Measurements from ENCODE around the gene ANXA6. TPM values are rescaled to one million over a fixed set of nuclear protein-coding genes. Genes with fewer than 3 reads are reported as not detected.

ANXA6 gene
- total and polyA plus RNA-seq, 2 donors = 122 to 381 TPM

DNA sequence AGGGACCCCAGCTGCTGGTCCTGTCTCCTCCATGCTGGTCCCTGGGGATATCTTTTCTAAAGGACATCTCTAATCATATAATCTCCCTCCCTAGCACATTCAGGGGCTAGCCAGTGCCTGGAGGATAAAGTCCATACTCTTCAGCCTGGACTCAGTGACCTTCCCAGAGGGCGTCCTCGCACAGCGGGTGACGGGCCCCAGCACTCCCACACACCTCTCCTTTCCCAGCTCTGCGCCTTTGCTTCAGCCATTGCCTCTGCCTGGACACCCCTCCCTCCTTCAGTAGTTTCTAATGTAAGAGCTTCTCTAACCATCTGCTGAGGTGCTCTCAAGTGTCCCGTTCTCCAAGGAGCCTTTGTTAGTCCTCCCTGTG is 61.6 kb downstream of the ANXA6 start:
- WGBS = 97% methylated on average over 6 of the region's 6 CpGs
- H3K27ac ChIP-seq (ENCODE audit: low read depth in 1 of 2, low read length in 1 of 2) = no peak overlapping the region
- peaks cover 13 to 15% of the 10 kb centered on the region in 2 donors for H3K36me3 ChIP-seq (ENCODE audit: control insufficient read depth in 2 of 2, insufficient read depth in 2 of 2, low read length in 1 of 2)
- peaks cover 13 to 49% of the 10 kb centered on the region in 2 donors for H3K4me1 ChIP-seq (ENCODE audit: control insufficient read depth in 2 of 2, insufficient read depth in 2 of 2, low read length in 2 of 2)
- H3K27me3 ChIP-seq (ENCODE audit: control insufficient read depth in 2 of 2, insufficient read depth in 1 of 2, low read length in 1 of 2) = no peaks in the 10 kb centered on the region
- no peak for DNase-seq (ENCODE audit: low read depth in 6 of 9, low spot score in 9 of 9)
- H3K9me3 ChIP-seq (ENCODE audit: control insufficient read depth in 2 of 2, insufficient read depth in 1 of 2, low read length in 1 of 2) = no peaks in the 10 kb centered on the region
- H3K4me3 ChIP-seq (ENCODE audit: low read length in 2 of 2) = no peak overlapping the region

DNA sequence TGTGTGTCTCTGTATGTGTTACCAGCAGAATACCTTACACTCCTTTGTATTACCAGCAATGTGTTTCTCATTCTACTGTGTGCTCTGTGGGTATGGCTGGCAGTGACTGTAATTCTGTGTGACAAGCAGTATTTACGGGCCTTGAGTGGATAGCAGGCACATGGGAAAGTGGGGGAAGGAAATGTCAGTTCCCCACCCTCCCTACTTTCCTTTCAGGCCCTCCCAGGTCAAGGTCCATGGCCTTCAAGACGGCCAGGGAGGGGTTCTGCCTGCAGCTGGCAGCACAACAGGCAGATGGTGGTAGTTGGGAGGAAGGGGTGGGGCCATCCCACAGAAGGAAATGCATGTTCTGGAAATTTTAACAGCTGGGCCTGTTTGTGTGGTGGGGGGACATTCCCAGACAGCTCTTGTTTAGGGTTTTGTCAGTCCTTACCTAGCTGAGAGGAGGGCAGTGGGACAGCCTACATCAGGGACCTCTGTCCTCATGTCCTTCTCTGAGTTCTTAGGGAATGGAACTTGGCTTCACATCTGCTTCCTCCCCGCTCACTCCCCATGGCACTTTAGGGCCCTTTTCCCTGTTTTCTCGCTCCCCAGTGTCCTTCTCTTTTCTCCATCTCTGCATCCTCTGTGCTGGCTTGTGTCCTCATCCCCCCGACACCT is 62.1 kb downstream of the ANXA6 start:
- Histone ChIP-seq H3K27me3 (ENCODE audit: control insufficient read depth in 2 of 2, insufficient read depth in 1 of 2, low read length in 1 of 2) (no peaks in the 10 kb centered on the region), H3K36me3 (ENCODE audit: control insufficient read depth in 2 of 2, insufficient read depth in 2 of 2, low read length in 1 of 2) (peaks cover 9 to 11% of the 10 kb centered on the region in 2 donors), H3K27ac (ENCODE audit: low read depth in 1 of 2, low read length in 1 of 2) (peak overlapping the region in 1 of 2 donors; percentile 47), H3K4me1 (ENCODE audit: control insufficient read depth in 2 of 2, insufficient read depth in 2 of 2, low read length in 2 of 2) (peaks cover 13 to 49% of the 10 kb centered on the region in 2 donors), H3K4me3 (ENCODE audit: low read length in 2 of 2) (no peak overlapping the region), H3K9me3 (ENCODE audit: control insufficient read depth in 2 of 2, insufficient read depth in 1 of 2, low read length in 1 of 2) (no peaks in the 10 kb centered on the region)
- DNase-seq (ENCODE audit: low read depth in 6 of 9, low spot score in 9 of 9) = no peak
- 71% methylated on average over 5 of the region's 5 CpGs for WGBS

DNA sequence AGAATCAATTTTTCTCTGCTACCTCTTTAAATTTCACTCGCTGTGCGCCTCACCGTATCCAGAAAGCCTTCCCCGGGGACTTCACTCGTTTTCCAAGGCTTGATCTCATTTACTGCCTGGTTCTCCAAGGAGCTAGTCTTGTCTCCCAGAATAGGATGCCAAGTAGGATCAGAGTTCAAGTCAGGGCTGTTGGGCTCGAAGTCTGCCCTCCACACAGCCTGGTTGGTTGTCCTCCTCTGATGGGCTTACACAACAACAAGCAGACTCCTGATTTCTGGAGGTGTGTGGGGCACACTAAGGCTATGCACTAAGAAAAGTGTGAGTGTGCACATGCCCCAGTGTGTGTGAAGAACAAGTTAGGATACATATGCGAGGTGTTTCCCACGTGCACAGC is 62.7 kb downstream of the ANXA6 start:
- no peak for DNase-seq (ENCODE audit: low read depth in 6 of 9, low spot score in 9 of 9)
- H3K4me1 ChIP-seq (ENCODE audit: control insufficient read depth in 2 of 2, insufficient read depth in 2 of 2, low read length in 2 of 2) = peaks cover 13 to 49% of the 10 kb centered on the region in 2 donors
- WGBS = 94% methylated on average over 8 of the region's 8 CpGs
- peak overlapping the region in 1 of 2 donors; percentile 34 for H3K27ac ChIP-seq (ENCODE audit: low read depth in 1 of 2, low read length in 1 of 2)
- peaks cover 4 to 11% of the 10 kb centered on the region in 2 donors for H3K36me3 ChIP-seq (ENCODE audit: control insufficient read depth in 2 of 2, insufficient read depth in 2 of 2, low read length in 1 of 2)
- H3K9me3 ChIP-seq (ENCODE audit: control insufficient read depth in 2 of 2, insufficient read depth in 1 of 2, low read length in 1 of 2) = no peaks in the 10 kb centered on the region
- no peak overlapping the region for H3K4me3 ChIP-seq (ENCODE audit: low read length in 2 of 2)
- H3K27me3 ChIP-seq (ENCODE audit: control insufficient read depth in 2 of 2, insufficient read depth in 1 of 2, low read length in 1 of 2) = no peaks in the 10 kb centered on the region

DNA sequence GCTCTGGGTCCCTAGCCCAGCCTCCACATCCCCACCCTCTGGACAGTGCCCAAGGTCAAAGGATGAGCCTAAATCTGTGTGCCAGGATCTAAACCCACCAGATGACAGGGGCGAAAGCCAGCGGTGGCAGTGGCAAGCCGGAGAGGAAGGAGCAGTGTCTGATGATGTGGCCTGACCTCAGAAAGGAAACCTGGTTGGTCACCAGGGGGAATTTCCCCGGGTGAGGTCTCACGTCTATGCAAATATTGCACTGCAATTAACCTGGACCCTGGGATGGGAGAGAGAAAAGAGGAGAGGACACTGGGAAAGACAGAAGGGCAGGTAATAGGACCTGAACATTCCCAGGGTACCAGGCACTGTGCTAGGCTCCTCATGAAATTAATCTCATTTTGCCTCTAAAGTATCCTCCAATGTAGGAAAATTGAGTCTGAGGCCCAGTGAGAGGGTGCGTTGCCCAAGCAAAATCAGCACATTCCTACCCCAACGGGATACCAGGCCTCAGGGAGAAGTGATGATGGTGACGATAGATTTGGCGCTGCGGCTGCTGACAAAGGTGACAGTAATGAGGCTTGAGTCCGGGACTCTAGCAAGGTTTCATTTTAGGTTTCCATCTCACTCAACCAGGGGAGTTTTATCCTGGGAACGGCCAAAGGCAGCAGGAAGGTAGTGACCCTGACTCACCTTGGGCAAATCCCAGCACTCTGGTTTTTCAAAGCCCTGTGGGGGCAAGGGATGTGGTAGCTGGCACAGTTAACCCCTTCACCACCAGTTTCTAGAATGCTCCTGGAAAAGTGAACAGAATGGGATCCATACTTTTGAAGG is 63.3 kb downstream of the ANXA6 start:
- H3K9me3 ChIP-seq (ENCODE audit: control insufficient read depth in 2 of 2, insufficient read depth in 1 of 2, low read length in 1 of 2) = no peaks in the 10 kb centered on the region
- H3K4me3 ChIP-seq (ENCODE audit: low read length in 2 of 2) = no peak overlapping the region
- H3K27me3 ChIP-seq (ENCODE audit: control insufficient read depth in 2 of 2, insufficient read depth in 1 of 2, low read length in 1 of 2) = no peaks in the 10 kb centered on the region
- DNase-seq (ENCODE audit: low read depth in 6 of 9, low spot score in 9 of 9) = no peak
- 58% methylated on average over 12 of the region's 12 CpGs for WGBS
- H3K27ac ChIP-seq (ENCODE audit: low read depth in 1 of 2, low read length in 1 of 2) = peak overlapping the region; percentile 23 to 61
- H3K4me1 ChIP-seq (ENCODE audit: control insufficient read depth in 2 of 2, insufficient read depth in 2 of 2, low read length in 2 of 2) = peaks cover 12 to 49% of the 10 kb centered on the region in 2 donors
- H3K36me3 ChIP-seq (ENCODE audit: control insufficient read depth in 2 of 2, insufficient read depth in 2 of 2, low read length in 1 of 2) = peaks cover 4 to 11% of the 10 kb centered on the region in 2 donors

DNA sequence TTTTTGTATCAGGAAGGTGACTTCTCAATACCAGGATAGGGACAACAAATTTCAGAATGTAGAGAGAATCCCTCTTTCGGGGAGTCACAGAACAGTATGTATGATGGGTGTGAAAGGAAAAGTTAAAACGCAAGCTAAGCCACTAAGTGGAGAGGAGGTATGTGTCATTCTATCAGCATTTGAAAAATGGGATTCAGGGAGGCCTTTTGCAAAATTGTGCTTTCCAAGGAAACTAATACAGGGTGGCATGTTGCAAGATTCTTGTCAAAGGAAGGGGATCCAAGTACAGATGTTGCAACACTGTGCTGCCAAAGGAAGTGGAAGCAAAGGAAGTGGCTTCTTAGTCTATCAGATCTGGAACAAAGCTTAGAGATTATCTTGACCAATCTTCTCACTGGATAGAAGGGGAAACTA is 64.1 kb downstream of the ANXA6 start:
- Histone ChIP-seq H3K9me3 (ENCODE audit: control insufficient read depth in 2 of 2, insufficient read depth in 1 of 2, low read length in 1 of 2) (no peaks in the 10 kb centered on the region), H3K27me3 (ENCODE audit: control insufficient read depth in 2 of 2, insufficient read depth in 1 of 2, low read length in 1 of 2) (no peaks in the 10 kb centered on the region), H3K4me1 (ENCODE audit: control insufficient read depth in 2 of 2, insufficient read depth in 2 of 2, low read length in 2 of 2) (peaks cover 9 to 41% of the 10 kb centered on the region in 2 donors), H3K4me3 (ENCODE audit: low read length in 2 of 2) (no peak overlapping the region), H3K27ac (ENCODE audit: low read depth in 1 of 2, low read length in 1 of 2) (peak overlapping the region; percentile 23 to 61), H3K36me3 (ENCODE audit: control insufficient read depth in 2 of 2, insufficient read depth in 2 of 2, low read length in 1 of 2) (peaks cover 4 to 11% of the 10 kb centered on the region in 2 donors)
- DNase-seq (ENCODE audit: low read depth in 6 of 9, low spot score in 9 of 9) = no peak
- 53% methylated on average over 2 of the region's 2 CpGs for WGBS

DNA sequence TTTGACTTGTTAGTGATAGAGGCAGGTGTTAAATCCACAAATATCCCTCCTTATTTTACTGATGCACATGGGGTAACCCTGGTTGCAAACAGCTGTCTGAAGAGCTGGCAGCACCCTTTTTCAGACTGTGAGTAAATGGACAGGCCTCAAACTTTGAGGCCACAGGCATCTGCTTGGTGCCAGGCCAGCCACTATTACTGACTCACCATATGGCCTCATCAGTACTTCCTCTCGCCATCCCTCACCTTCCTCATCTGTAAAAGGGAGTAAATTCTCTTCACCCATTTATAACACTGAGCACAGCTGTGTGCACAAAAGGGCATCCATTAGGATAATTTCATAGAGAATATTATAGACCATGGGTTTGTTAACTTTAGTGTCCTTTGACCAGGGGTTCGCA is 64.8 kb downstream of the ANXA6 start:
- Histone ChIP-seq H3K27ac (ENCODE audit: low read depth in 1 of 2, low read length in 1 of 2) (no peak overlapping the region), H3K4me3 (ENCODE audit: low read length in 2 of 2) (no peak overlapping the region), H3K9me3 (ENCODE audit: control insufficient read depth in 2 of 2, insufficient read depth in 1 of 2, low read length in 1 of 2) (no peaks in the 10 kb centered on the region), H3K36me3 (ENCODE audit: control insufficient read depth in 2 of 2, insufficient read depth in 2 of 2, low read length in 1 of 2) (peaks cover 4 to 6% of the 10 kb centered on the region in 2 donors), H3K27me3 (ENCODE audit: control insufficient read depth in 2 of 2, insufficient read depth in 1 of 2, low read length in 1 of 2) (no peaks in the 10 kb centered on the region), H3K4me1 (ENCODE audit: control insufficient read depth in 2 of 2, insufficient read depth in 2 of 2, low read length in 2 of 2) (peaks cover 9 to 34% of the 10 kb centered on the region in 2 donors)
- 96% methylated on average over 2 of the region's 2 CpGs for WGBS
- no peak for DNase-seq (ENCODE audit: low read depth in 6 of 9, low spot score in 9 of 9)

DNA sequence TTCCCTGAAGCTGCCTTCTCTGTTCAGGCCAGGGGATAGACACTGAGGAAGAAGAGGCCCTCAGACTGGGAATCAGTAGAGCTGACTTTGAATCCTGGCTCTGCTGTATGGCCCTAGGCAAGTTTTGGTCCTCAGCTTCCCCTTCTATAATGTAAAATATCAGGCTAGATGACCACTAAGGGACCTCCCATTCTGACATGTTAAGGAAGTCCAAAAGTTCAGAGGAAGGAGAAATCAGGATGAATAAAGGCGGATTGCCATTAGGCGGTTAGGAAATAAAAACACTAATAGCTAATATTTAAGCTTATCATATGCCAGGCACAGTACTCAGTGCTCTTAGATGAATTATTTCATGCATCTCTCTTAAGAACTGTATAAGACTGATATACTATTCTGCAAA is 67.9 kb downstream of the ANXA6 start:
- Histone ChIP-seq H3K4me3 (ENCODE audit: low read length in 2 of 2) (no peak overlapping the region), H3K9me3 (ENCODE audit: control insufficient read depth in 2 of 2, insufficient read depth in 1 of 2, low read length in 1 of 2) (no peaks in the 10 kb centered on the region), H3K36me3 (ENCODE audit: control insufficient read depth in 2 of 2, insufficient read depth in 2 of 2, low read length in 1 of 2) (no peaks in the 10 kb centered on the region), H3K27me3 (ENCODE audit: control insufficient read depth in 2 of 2, insufficient read depth in 1 of 2, low read length in 1 of 2) (no peaks in the 10 kb centered on the region), H3K27ac (ENCODE audit: low read depth in 1 of 2, low read length in 1 of 2) (no peak overlapping the region), H3K4me1 (ENCODE audit: control insufficient read depth in 2 of 2, insufficient read depth in 2 of 2, low read length in 2 of 2) (peaks cover 9 to 32% of the 10 kb centered on the region in 2 donors)
- WGBS = 70% methylated on average over 2 of the region's 2 CpGs
- DNase-seq (ENCODE audit: low read depth in 6 of 9, low spot score in 9 of 9) = no peak

DNA sequence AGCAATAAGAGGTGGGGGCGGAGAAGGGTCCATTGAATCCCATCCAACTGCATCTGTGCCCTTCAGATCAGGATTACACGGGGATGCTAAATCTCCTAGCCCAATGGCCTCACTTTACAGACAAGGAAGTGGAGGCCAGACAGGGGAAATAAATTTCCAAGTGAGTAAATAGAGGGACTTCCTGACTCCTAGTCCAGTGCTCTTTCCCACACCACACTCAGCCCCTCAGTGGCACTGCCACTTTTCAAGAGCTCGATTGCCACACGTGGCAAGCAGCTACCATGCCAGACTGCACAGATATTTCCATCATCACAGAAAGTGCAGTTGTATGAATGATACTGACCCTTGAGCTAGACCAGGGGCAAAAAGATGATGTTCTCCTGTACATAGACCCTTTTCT is 68.6 kb downstream of the ANXA6 start:
- H3K4me3 ChIP-seq (ENCODE audit: low read length in 2 of 2) = no peak overlapping the region
- WGBS = 96% methylated on average over 4 of the region's 4 CpGs
- no peak overlapping the region for H3K27ac ChIP-seq (ENCODE audit: low read depth in 1 of 2, low read length in 1 of 2)
- no peaks in the 10 kb centered on the region for H3K27me3 ChIP-seq (ENCODE audit: control insufficient read depth in 2 of 2, insufficient read depth in 1 of 2, low read length in 1 of 2)
- DNase-seq (ENCODE audit: low read depth in 6 of 9, low spot score in 9 of 9) = no peak
- no peaks in the 10 kb centered on the region for H3K36me3 ChIP-seq (ENCODE audit: control insufficient read depth in 2 of 2, insufficient read depth in 2 of 2, low read length in 1 of 2)
- H3K9me3 ChIP-seq (ENCODE audit: control insufficient read depth in 2 of 2, insufficient read depth in 1 of 2, low read length in 1 of 2) = no peaks in the 10 kb centered on the region
- H3K4me1 ChIP-seq (ENCODE audit: control insufficient read depth in 2 of 2, insufficient read depth in 2 of 2, low read length in 2 of 2) = peaks cover 9 to 25% of the 10 kb centered on the region in 2 donors

DNA sequence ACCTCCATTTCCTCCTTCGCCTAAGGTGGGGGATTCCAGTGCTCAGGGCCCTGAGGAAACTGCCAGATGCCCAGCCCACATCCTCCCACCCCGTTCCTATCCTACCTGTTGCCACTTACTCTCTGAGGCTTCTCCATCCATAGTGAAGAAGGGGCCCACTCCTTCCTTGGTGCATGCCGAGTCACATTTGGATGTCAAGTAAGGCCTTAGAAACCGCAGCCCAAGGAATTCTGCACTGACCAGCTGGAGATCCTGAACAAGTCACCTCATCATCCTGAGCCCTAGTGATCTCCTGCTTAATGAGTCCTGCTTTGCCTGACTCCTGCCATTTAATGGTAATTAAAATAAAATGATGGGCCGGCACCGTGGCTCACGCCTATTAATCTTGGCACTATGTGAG is 70.1 kb downstream of the ANXA6 start:
- Histone ChIP-seq H3K4me1 (ENCODE audit: control insufficient read depth in 2 of 2, insufficient read depth in 2 of 2, low read length in 2 of 2) (peaks cover 9 to 32% of the 10 kb centered on the region in 2 donors), H3K4me3 (ENCODE audit: low read length in 2 of 2) (no peak overlapping the region), H3K36me3 (ENCODE audit: control insufficient read depth in 2 of 2, insufficient read depth in 2 of 2, low read length in 1 of 2) (no peaks in the 10 kb centered on the region), H3K9me3 (ENCODE audit: control insufficient read depth in 2 of 2, insufficient read depth in 1 of 2, low read length in 1 of 2) (peaks cover 0 to 2% of the 10 kb centered on the region in 2 donors), H3K27ac (ENCODE audit: low read depth in 1 of 2, low read length in 1 of 2) (no peak overlapping the region), H3K27me3 (ENCODE audit: control insufficient read depth in 2 of 2, insufficient read depth in 1 of 2, low read length in 1 of 2) (no peaks in the 10 kb centered on the region)
- no peak for DNase-seq (ENCODE audit: low read depth in 6 of 9, low spot score in 9 of 9)
- 97% methylated on average over 7 of the region's 7 CpGs for WGBS
